Uterus (tissue), 2 donors: ENCODE measurements around the gene PCDHA10.

ENCODE experiments used
- POLR2A ChIP-seq, 2 donors: fragments of 450-650 bp; IDR thresholded peaks; one replicate each; pipeline ENCODE4 v1.6.1; 2016; ENCODE audit warnings: antibody characterized with exemption in 2 of 2, mild to moderate bottlenecking in 1 of 2, moderate library complexity in 1 of 2
- TF ChIP-seq, protein P1 (sequence below), 4 experiments: fragments of 200-600 bp in 2 of 4; fragments of 450-650 bp in 2 of 4; sonication (generic) in 2 of 4; IDR thresholded peaks; one replicate each; pipeline ENCODE4 v1.5.1; 2016 to 2019; ENCODE audit warnings: antibody characterized with exemption in 4 of 4, mild to moderate bottlenecking in 2 of 4, moderate library complexity in 1 of 4

DNA sequence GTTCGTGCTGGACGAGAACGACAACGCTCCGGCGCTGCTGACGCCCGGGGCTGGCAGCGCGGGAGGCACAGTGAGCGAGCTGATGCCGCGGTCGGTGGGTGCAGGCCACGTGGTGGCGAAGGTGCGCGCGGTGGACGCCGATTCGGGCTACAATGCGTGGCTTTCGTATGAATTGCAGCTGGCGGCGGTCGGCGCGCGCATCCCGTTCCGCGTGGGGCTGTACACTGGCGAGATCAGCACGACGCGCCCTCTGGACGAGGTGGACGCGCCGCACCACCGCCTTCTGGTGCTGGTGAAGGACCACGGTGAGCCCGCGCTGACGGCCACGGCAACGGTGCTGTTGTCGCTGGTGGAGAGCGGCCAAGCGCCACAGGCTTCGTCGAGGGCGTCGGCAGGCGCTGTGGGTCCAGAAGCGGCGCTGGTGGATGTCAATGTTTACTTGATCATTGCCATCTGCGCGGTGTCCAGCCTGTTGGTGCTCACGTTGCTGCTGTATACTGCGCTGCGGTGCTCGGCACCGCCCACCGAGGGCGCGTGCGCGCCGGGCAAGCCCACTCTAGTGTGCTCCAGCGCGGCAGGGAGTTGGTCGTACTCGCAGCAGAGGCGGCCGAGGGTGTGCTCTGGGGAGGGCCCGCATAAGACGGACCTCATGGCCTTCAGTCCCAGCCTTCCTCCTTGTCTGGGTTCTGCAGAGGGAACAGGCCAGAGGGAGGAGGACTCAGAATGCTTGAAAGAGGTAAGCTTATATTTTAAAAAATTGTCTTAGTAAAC lies 28.4 kb downstream of the PCDHA10 start:
- TF ChIP-seq, protein P1, sequence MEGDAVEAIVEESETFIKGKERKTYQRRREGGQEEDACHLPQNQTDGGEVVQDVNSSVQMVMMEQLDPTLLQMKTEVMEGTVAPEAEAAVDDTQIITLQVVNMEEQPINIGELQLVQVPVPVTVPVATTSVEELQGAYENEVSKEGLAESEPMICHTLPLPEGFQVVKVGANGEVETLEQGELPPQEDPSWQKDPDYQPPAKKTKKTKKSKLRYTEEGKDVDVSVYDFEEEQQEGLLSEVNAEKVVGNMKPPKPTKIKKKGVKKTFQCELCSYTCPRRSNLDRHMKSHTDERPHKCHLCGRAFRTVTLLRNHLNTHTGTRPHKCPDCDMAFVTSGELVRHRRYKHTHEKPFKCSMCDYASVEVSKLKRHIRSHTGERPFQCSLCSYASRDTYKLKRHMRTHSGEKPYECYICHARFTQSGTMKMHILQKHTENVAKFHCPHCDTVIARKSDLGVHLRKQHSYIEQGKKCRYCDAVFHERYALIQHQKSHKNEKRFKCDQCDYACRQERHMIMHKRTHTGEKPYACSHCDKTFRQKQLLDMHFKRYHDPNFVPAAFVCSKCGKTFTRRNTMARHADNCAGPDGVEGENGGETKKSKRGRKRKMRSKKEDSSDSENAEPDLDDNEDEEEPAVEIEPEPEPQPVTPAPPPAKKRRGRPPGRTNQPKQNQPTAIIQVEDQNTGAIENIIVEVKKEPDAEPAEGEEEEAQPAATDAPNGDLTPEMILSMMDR (IDR thresholded peaks at IDR 0.05): no peak
- TF ChIP-seq POLR2A (IDR thresholded peaks at IDR 0.05): no peak
